Measurements from ENCODE around the gene LTB4R2.

DNA sequence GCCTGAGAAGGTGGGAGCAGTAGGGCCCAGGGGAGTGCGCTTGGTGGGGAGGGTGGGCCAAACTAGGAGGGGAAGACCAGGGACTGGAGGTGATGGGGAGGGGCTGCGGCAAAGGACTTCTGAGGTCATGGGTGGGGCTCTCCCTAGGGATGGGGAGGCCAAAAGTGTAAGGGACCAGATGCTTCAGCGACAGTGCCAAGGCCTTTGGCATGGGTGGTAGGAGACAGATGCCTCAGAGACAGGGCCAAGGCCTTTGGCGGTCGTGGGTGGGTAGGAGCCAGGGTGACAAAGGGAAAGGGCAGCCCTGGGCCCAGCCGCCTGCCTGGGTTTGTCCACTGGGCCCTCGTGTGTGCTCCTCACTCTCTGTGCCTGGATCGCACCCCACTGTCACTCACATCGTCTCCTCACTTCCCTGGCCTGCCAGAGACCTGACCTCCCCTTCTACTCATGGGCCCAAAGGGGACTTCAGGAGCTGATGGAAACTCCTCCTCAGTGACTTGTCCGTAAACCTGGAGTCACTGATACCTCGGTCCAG, 25.4 kb upstream of the LTB4R2 start:
- TF ChIP-seq POLR2AphosphoS5 (IDR thresholded peaks at IDR 0.05; ENCODE audit: borderline replicate concordance, low read depth, low read length), result no peak
- TF ChIP-seq EZH2 (IDR thresholded peaks at IDR 0.05), result no peak
- TF ChIP-seq FOXP2 (optimal IDR thresholded peaks at IDR 0.05; ENCODE audit: control extremely low read depth, extremely low read length, insufficient read depth), result no peak
